HepG2 (cell line): ENCODE data around the gene RPRD2. TPM values are rescaled to one million over a fixed set of nuclear protein-coding genes. Genes with fewer than 3 reads are reported as not detected.

ENCODE experiments used
- ADNP ChIP-seq: sonication (generic); formaldehyde crosslinking; IDR thresholded peaks from 2 replicates; pipeline ENCODE4 v1.4.0; 2020; ENCODE audit warnings: missing genetic modification reagents
- HNF4A ChIP-seq: sonication (generic); formaldehyde crosslinking; IDR thresholded peaks from 2 replicates; pipeline ENCODE4 v1.4.0; 2020; ENCODE audit warnings: missing genetic modification reagents
- NCOA2 ChIP-seq: sonication (generic); formaldehyde crosslinking; IDR thresholded peaks from 2 replicates; pipeline ENCODE4 v1.8.0; 2022; ENCODE audit warnings: inconsistent platforms
- NFYB ChIP-seq: sonication (generic); formaldehyde crosslinking; IDR thresholded peaks from 2 replicates; pipeline ENCODE4 v1.4.0; 2020; ENCODE audit warnings: missing genetic modification reagents
- POLR2AphosphoS5 ChIP-seq: IDR thresholded peaks from 2 replicates; pipeline ENCODE4 v1.6.1; 2012; ENCODE audit warnings: low read depth, low read length
- SIX1 ChIP-seq: sonication (generic); formaldehyde crosslinking; IDR thresholded peaks from 2 replicates; pipeline ENCODE4 v1.4.0; 2020; ENCODE audit warnings: missing genetic modification reagents, borderline replicate concordance
- SMC3 ChIP-seq: IDR thresholded peaks from 2 replicates; pipeline ENCODE4 v1.6.1; 2011; ENCODE audit warnings: low read length, improper control_type of control experiment
- ZFAT ChIP-seq: sonication (generic); formaldehyde crosslinking; conservative IDR thresholded peaks from 2 replicates; pipeline ENCODE4 v1.8.1; 2023; ENCODE audit warnings: missing genetic modification reagents, inconsistent platforms
- ZFP82 ChIP-seq: sonication (generic); formaldehyde crosslinking; IDR thresholded peaks from 2 replicates; pipeline ENCODE4 v1.5.1; 2020; ENCODE audit warnings: mild to moderate bottlenecking, missing genetic modification reagents, borderline replicate concordance
- ZNF431 ChIP-seq: sonication (generic); formaldehyde crosslinking; IDR thresholded peaks from 2 replicates; pipeline ENCODE4 v1.9.0; 2022; ENCODE audit warnings: missing genetic modification reagents, low read depth, mild to moderate bottlenecking, borderline replicate concordance
- ZSCAN22 ChIP-seq: sonication (generic); formaldehyde crosslinking; IDR thresholded peaks from 2 replicates; pipeline ENCODE4 v1.4.0; 2020; ENCODE audit warnings: mild to moderate bottlenecking, missing genetic modification reagents
- polyA plus RNA-seq, 8 experiments: library from polyadenylated mRNA; depleted of rRNA in 3 of 8; stranded (reverse) in 7 of 8; unstranded in 1 of 8; fragments of >200 nt; fragmentation: Illumina TruSeq in 4 of 8; extraction: Trizol in 4 of 8; gene quantifications; 2 replicates each; pipeline versions ENCODE4 v1.2.1 to v1.2.3, GENCODE V29; 2011 to 2016; ENCODE audit warnings: low read depth in 4 of 8, missing spikeins in 1 of 8, mixed read lengths in 1 of 8; ENCODE audit not compliant: insufficient read depth in 1 of 8
- total RNA-seq, 5 experiments: library from RNA; depleted of rRNA; stranded (reverse); fragments of >200 nt; fragmentation: Illumina TruSeq; extraction: Trizol; gene quantifications; 2 replicates each; pipeline ENCODE4 v1.2.3, GENCODE V29; 2016; ENCODE audit warnings: low read depth in 1 of 5
- TF ChIP-seq, protein P1 (sequence below): sonication (generic); formaldehyde crosslinking; IDR thresholded peaks from 2 replicates; pipeline ENCODE4 v1.5.1; 2020; ENCODE audit warnings: mild to moderate bottlenecking, missing genetic modification reagents, moderate library complexity
- TF ChIP-seq, protein P2 (sequence below): sonication (generic); formaldehyde crosslinking; IDR thresholded peaks from 2 replicates; pipeline ENCODE4 v1.8.1; 2023; ENCODE audit warnings: mild to moderate bottlenecking, missing genetic modification reagents, borderline replicate concordance
- TF ChIP-seq, protein P3 (sequence below): sonication (generic); formaldehyde crosslinking; IDR thresholded peaks from 2 replicates; pipeline ENCODE4 v1.4.0; 2020; ENCODE audit warnings: missing genetic modification reagents, borderline replicate concordance
- TF ChIP-seq, protein P4 (sequence below): sonication (generic); formaldehyde crosslinking; IDR thresholded peaks from 2 replicates; pipeline ENCODE4 v1.5.1; 2020; ENCODE audit warnings: mild to moderate bottlenecking, missing genetic modification reagents
- TF ChIP-seq, protein P5 (sequence below): sonication (generic); formaldehyde crosslinking; IDR thresholded peaks from 2 replicates; pipeline ENCODE4 v1.4.0; 2020; ENCODE audit warnings: mild to moderate bottlenecking, missing genetic modification reagents, borderline replicate concordance

Gene RPRD2
- total and polyA plus RNA-seq, 2 of the 13 experiments (the other 11 are each of a cell fraction or from before 2014, with no cell fraction given), result 8.0 to 8.9 TPM

DNA sequence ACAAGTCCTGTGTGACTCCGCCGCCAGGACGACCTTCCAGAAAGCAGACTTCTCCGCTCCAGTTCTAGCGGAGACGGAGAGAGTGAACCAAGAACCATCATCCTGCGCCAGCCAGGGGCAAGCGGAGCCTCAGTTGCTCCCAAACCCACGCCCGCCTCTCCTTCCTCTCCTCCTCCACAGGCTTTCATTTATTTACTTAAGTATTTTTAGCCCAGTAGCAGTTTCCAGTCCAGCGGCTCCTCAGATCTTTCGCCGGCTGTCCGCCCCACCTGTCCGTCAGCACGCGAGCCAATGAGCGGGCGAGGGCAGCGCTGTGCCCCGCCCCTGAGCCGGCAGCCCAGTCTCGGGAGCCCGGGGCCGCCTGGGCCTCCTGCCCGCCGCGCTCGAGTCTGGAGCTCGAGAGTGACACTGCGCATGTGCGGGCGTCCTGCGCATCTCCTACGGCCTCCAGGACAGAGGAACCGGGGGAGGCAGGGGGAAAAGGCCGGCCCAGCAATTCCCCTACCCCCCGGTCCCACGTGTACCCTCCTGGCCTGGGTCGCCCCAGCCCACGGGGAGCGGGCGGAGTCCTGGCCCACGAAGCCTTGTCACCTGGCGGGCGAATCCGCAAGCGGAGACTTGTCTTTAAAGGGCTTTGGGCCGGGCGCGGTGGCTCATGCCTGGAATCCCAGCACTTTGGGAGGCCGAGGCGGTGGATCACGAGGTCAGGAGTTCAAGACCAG, 151.5 kb downstream of the RPRD2 start, which contains the start of gene FALEC (continued):
- TF ChIP-seq, protein P1, sequence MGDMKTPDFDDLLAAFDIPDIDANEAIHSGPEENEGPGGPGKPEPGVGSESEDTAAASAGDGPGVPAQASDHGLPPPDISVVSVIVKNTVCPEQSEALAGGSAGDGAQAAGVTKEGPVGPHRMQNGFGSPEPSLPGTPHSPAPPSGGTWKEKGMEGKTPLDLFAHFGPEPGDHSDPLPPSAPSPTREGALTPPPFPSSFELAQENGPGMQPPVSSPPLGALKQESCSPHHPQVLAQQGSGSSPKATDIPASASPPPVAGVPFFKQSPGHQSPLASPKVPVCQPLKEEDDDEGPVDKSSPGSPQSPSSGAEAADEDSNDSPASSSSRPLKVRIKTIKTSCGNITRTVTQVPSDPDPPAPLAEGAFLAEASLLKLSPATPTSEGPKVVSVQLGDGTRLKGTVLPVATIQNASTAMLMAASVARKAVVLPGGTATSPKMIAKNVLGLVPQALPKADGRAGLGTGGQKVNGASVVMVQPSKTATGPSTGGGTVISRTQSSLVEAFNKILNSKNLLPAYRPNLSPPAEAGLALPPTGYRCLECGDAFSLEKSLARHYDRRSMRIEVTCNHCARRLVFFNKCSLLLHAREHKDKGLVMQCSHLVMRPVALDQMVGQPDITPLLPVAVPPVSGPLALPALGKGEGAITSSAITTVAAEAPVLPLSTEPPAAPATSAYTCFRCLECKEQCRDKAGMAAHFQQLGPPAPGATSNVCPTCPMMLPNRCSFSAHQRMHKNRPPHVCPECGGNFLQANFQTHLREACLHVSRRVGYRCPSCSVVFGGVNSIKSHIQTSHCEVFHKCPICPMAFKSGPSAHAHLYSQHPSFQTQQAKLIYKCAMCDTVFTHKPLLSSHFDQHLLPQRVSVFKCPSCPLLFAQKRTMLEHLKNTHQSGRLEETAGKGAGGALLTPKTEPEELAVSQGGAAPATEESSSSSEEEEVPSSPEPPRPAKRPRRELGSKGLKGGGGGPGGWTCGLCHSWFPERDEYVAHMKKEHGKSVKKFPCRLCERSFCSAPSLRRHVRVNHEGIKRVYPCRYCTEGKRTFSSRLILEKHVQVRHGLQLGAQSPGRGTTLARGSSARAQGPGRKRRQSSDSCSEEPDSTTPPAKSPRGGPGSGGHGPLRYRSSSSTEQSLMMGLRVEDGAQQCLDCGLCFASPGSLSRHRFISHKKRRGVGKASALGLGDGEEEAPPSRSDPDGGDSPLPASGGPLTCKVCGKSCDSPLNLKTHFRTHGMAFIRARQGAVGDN (CRISPR knock-in tag), result peak; percentile 92
- TF ChIP-seq, protein P2, sequence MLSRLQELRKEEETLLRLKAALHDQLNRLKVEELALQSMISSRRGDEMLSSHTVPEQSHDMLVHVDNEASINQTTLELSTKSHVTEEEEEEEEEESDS, result no peak
- TF ChIP-seq, protein P3, sequence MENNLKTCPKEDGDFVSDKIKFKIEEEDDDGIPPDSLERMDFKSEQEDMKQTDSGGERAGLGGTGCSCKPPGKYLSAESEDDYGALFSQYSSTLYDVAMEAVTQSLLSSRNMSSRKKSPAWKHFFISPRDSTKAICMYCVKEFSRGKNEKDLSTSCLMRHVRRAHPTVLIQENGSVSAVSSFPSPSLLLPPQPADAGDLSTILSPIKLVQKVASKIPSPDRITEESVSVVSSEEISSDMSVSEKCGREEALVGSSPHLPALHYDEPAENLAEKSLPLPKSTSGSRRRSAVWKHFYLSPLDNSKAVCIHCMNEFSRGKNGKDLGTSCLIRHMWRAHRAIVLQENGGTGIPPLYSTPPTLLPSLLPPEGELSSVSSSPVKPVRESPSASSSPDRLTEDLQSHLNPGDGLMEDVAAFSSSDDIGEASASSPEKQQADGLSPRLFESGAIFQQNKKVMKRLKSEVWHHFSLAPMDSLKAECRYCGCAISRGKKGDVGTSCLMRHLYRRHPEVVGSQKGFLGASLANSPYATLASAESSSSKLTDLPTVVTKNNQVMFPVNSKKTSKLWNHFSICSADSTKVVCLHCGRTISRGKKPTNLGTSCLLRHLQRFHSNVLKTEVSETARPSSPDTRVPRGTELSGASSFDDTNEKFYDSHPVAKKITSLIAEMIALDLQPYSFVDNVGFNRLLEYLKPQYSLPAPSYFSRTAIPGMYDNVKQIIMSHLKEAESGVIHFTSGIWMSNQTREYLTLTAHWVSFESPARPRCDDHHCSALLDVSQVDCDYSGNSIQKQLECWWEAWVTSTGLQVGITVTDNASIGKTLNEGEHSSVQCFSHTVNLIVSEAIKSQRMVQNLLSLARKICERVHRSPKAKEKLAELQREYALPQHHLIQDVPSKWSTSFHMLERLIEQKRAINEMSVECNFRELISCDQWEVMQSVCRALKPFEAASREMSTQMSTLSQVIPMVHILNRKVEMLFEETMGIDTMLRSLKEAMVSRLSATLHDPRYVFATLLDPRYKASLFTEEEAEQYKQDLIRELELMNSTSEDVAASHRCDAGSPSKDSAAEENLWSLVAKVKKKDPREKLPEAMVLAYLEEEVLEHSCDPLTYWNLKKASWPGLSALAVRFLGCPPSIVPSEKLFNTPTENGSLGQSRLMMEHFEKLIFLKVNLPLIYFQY (CRISPR knock-in tag), result peak; percentile 47; the same call in 1 of the 2 replicates
- TF ChIP-seq ADNP (CRISPR knock-in tag), result peak; percentile 78
- TF ChIP-seq SMC3, result no peak
- no peak; the same call in none of the 2 replicates for TF ChIP-seq NCOA2
- TF ChIP-seq, protein P4, sequence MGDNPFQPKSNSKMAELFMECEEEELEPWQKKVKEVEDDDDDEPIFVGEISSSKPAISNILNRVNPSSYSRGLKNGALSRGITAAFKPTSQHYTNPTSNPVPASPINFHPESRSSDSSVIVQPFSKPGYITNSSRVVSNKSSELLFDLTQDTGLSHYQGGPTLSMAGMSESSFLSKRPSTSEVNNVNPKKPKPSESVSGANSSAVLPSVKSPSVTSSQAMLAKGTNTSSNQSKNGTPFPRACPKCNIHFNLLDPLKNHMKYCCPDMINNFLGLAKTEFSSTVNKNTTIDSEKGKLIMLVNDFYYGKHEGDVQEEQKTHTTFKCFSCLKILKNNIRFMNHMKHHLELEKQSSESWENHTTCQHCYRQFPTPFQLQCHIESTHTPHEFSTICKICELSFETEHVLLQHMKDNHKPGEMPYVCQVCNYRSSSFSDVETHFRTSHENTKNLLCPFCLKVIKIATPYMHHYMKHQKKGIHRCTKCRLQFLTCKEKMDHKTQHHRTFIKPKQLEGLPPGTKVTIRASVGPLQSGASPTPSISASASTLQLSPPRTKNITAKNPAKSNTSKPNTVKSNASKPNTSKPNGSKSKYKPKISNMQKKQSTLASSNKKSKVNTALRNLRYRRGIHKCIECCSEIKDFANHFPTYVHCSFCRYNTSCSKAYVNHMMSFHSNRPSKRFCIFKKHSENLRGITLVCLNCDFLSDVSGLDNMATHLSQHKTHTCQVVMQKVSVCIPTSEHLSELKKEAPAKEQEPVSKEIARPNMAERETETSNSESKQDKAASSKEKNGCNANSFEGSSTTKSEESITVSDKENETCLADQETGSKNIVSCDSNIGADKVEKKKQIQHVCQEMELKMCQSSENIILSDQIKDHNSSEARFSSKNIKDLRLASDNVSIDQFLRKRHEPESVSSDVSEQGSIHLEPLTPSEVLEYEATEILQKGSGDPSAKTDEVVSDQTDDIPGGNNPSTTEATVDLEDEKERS (CRISPR knock-in tag), result no peak
- no peak for TF ChIP-seq ZNF431 (CRISPR knock-in tag)
- TF ChIP-seq, protein P5, sequence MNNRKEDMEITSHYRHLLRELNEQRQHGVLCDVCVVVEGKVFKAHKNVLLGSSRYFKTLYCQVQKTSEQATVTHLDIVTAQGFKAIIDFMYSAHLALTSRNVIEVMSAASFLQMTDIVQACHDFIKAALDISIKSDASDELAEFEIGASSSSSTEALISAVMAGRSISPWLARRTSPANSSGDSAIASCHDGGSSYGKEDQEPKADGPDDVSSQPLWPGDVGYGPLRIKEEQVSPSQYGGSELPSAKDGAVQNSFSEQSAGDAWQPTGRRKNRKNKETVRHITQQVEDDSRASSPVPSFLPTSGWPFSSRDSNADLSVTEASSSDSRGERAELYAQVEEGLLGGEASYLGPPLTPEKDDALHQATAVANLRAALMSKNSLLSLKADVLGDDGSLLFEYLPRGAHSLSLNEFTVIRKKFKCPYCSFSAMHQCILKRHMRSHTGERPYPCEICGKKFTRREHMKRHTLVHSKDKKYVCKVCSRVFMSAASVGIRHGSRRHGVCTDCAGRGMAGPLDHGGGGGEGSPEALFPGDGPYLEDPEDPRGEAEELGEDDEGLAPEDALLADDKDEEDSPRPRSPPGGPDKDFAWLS, result 0 out of 2 replicates have a peak, but pooled peaks have one; percentile 67
- TF ChIP-seq NFYB (CRISPR knock-in tag), result peak; percentile 92
- no peak for TF ChIP-seq ZSCAN22 (CRISPR knock-in tag)
- TF ChIP-seq SIX1 (CRISPR knock-in tag), result no peak
- TF ChIP-seq POLR2AphosphoS5, result peak; percentile 67
- peak; percentile 65; the same call in 1 of the 2 replicates for TF ChIP-seq ZFP82 (CRISPR knock-in tag)
- TF ChIP-seq HNF4A (CRISPR knock-in tag), result no peak
- TF ChIP-seq ZFAT (CRISPR knock-in tag), result no peak
